DND-41 (cell line): ENCODE data around the gene PTPRG.

Experiments used
- ATAC-seq: fragments of 200-7000 bp; cut with Tn5 transposase; 3 replicates; pipeline ENCODE4 v1.9.1; 2021; ENCODE audit warnings: low read depth; ENCODE audit not compliant: insufficient read depth
- DNase-seq: peaks from one replicate; pipeline ENCODE4 v3.0.0-alpha.2; 2020
- H2AFZ ChIP-seq: 2 replicates; pipeline ENCODE4 v1.6.0; 2012; ENCODE audit warnings: low read depth, low read length
- H3K27ac ChIP-seq: 2 replicates; pipeline ENCODE4 v1.5.1; 2012; ENCODE audit warnings: low read length, inconsistent platforms
- H3K27me3 ChIP-seq: fragments of 200-600 bp; sonication (generic); 2 replicates; pipeline ENCODE4 v1.6.0; 2012; ENCODE audit warnings: low read length, mild to moderate bottlenecking, inconsistent platforms; ENCODE audit not compliant: insufficient read depth, poor library complexity
- H3K36me3 ChIP-seq: 2 replicates; pipeline ENCODE4 v1.5.1; 2012; ENCODE audit warnings: low read length, inconsistent platforms; ENCODE audit not compliant: insufficient read depth
- H3K4me1 ChIP-seq: 2 replicates; pipeline ENCODE4 v1.5.1; 2012; ENCODE audit warnings: mild to moderate bottlenecking, low read length; ENCODE audit not compliant: insufficient read depth
- H3K4me2 ChIP-seq: 2 replicates; pipeline ENCODE4 v1.6.0; 2012; ENCODE audit warnings: mild to moderate bottlenecking, moderate library complexity, low read length, inconsistent platforms; ENCODE audit not compliant: insufficient read depth
- H3K4me3 ChIP-seq, 2 experiments: fragments of 200-600 bp in 1 of 2; shearing (Covaris generic) in 1 of 2; 2 replicates each; pipeline ENCODE4 v1.5.1; 2012 to 2016; ENCODE audit warnings: inconsistent platforms in 2 of 2, low read length in 2 of 2, mild to moderate bottlenecking in 2 of 2, low read depth in 1 of 2, moderate library complexity in 1 of 2
- H3K79me2 ChIP-seq: 2 replicates; pipeline ENCODE4 v1.6.0; 2012; ENCODE audit warnings: low read length, inconsistent platforms; ENCODE audit not compliant: insufficient read depth
- H3K9ac ChIP-seq: 2 replicates; pipeline ENCODE4 v1.6.0; 2012; ENCODE audit warnings: low read depth, mild to moderate bottlenecking, inconsistent platforms, low read length, moderate library complexity
- H3K9me3 ChIP-seq: 2 replicates; pipeline ENCODE4 v1.5.1; 2012; ENCODE audit warnings: low read length, moderate library complexity, mild to moderate bottlenecking, inconsistent platforms; ENCODE audit not compliant: insufficient read depth, severe bottlenecking
- H4K20me1 ChIP-seq: 2 replicates; pipeline ENCODE4 v1.6.0; 2012; ENCODE audit warnings: low read length; ENCODE audit not compliant: insufficient read depth
- CTCF ChIP-seq: IDR thresholded peaks from 2 replicates; pipeline ENCODE4 v1.5.1; 2012; ENCODE audit warnings: borderline replicate concordance, low read length, moderate library complexity, mild to moderate bottlenecking; ENCODE audit not compliant: poor library complexity, severe bottlenecking; ENCODE audit errors: extremely low read depth
- EZH2 ChIP-seq: IDR thresholded peaks from 3 replicates; pipeline ENCODE4 v1.6.1; 2012; ENCODE audit warnings: borderline replicate concordance, low read depth, mild to moderate bottlenecking, moderate library complexity, low read length, inconsistent platforms; ENCODE audit not compliant: severe bottlenecking

PTPRG gene

GRCh38 chr3:61605589-61606175, 44.3 kb downstream of the PTPRG start:
- Histone ChIP-seq H3K4me1 (no peaks in the 10 kb centered on the region), H2AFZ (no peak overlapping the region), H3K27ac (no peak overlapping the region), H3K4me2 (no peak overlapping the region), H3K4me3 (no peak overlapping the region), H3K79me2 (no peaks in the 10 kb centered on the region; the same call in 1 of the 2 replicates), H3K9me3 (no peaks in the 10 kb centered on the region), H3K27me3 (no peaks in the 10 kb centered on the region), H3K9ac (no peak overlapping the region), H3K36me3 (no peaks in the 10 kb centered on the region), H4K20me1 (peaks cover 4% of the 10 kb centered on the region; the same call in 1 of the 2 replicates)
- ATAC-seq (no peak), DNase-seq (no peak)
- TF ChIP-seq CTCF: no peak
- TF ChIP-seq EZH2: no peak

GRCh38 chr3:61606196-61606595, 44.8 kb downstream of the PTPRG start:
- no peak for DNase-seq
- no peak overlapping the region for H3K27ac ChIP-seq
- no peak overlapping the region for H3K9ac ChIP-seq
- H3K79me2 ChIP-seq: no peaks in the 10 kb centered on the region
- no peak for ATAC-seq
- TF ChIP-seq CTCF (no peak), EZH2 (no peak)
- H2AFZ ChIP-seq: no peak overlapping the region
- H3K4me2 ChIP-seq: no peak overlapping the region
- H4K20me1 ChIP-seq: peaks cover 4% of the 10 kb centered on the region; the same call in 1 of the 2 replicates
- H3K27me3 ChIP-seq: no peaks in the 10 kb centered on the region
- no peak overlapping the region for H3K4me3 ChIP-seq
- H3K9me3 ChIP-seq: no peaks in the 10 kb centered on the region
- H3K36me3 ChIP-seq: no peaks in the 10 kb centered on the region
- no peaks in the 10 kb centered on the region for H3K4me1 ChIP-seq

GRCh38 chr3:61608072-61608471, 46.7 kb downstream of the PTPRG start:
- Histone ChIP-seq H4K20me1 (peaks cover 4% of the 10 kb centered on the region; the same call in 1 of the 2 replicates), H3K4me2 (no peak overlapping the region), H3K27me3 (no peaks in the 10 kb centered on the region), H3K4me3 (no peak overlapping the region), H3K36me3 (no peaks in the 10 kb centered on the region), H3K79me2 (no peaks in the 10 kb centered on the region), H2AFZ (no peak overlapping the region), H3K4me1 (no peaks in the 10 kb centered on the region), H3K9me3 (no peaks in the 10 kb centered on the region), H3K9ac (no peak overlapping the region), H3K27ac (no peak overlapping the region)
- TF ChIP-seq EZH2 (no peak), CTCF (no peak)
- ATAC-seq (no peak), DNase-seq (no peak)
